Testis (tissue), 3 donors: ENCODE measurements around the gene LPCAT3. TPM values are rescaled to one million over a fixed set of nuclear protein-coding genes. Genes with fewer than 3 reads are reported as not detected.
"Not testable (repeated sequence)": the region's sequence is repeated elsewhere in the genome, so short reads cannot be mapped to it uniquely, and the experiment has no call there.

Experiments used
- DNase-seq: peaks from one replicate; pipeline ENCODE4 v3.0.0-alpha.2; 2019
- H3K27ac ChIP-seq, 2 donors: fragments of 200-600 bp; sonication (generic); one replicate each; pipeline ENCODE4 v1.5.1; 2019
- H3K27me3 ChIP-seq: fragments of 200-600 bp; sonication (generic); one replicate; pipeline ENCODE4 v1.5.1; 2019
- H3K36me3 ChIP-seq: fragments of 200-600 bp; sonication (generic); one replicate; pipeline ENCODE4 v1.5.1; 2017; ENCODE audit warnings: low read depth; ENCODE audit errors: missing control alignments
- H3K4me1 ChIP-seq: fragments of 200-600 bp; sonication (generic); one replicate; pipeline ENCODE4 v1.5.1; 2019
- H3K4me3 ChIP-seq, 2 donors: fragments of 200-600 bp; sonication (generic); one replicate each; pipeline ENCODE4 v1.5.1; 2017 to 2019
- H3K9me3 ChIP-seq: fragments of 200-600 bp; sonication (generic); one replicate; pipeline ENCODE4 v1.5.1; 2017
- CTCF ChIP-seq, 3 experiments: fragments of 450-650 bp in 2 of 3; fragments of 200-600 bp in 1 of 3; sonication (generic) in 1 of 3; IDR thresholded peaks; one replicate each; pipeline ENCODE4 v1.5.1; 2016 to 2019; ENCODE audit warnings: antibody characterized with exemption in 3 of 3, mild to moderate bottlenecking in 2 of 3, moderate library complexity in 1 of 3
- POLR2A ChIP-seq: fragments of 450-650 bp; IDR thresholded peaks from one replicate; pipeline ENCODE4 v1.6.1; 2017; ENCODE audit warnings: antibody characterized with exemption, mild to moderate bottlenecking, moderate library complexity
- WGBS, 2 donors: methylation state at CpG; one replicate each; pipeline ENCODE4 v1.1.5; 2018; 5-methylcytosine and 5-hydroxymethylcytosine counted together
- intact Hi-C: fragments of 100-400 bp; cut with DNase I; formaldehyde crosslinking; loops from one replicate; pipeline ENCODE4 v1.15.1; 2023; ENCODE audit warnings: low total_unique reads
- polyA plus RNA-seq: library from polyadenylated mRNA; stranded (reverse); fragments of 350-450 nt; fragmentation: Illumina TruSeq; extraction: RNeasy Lipid Tissue Mini Kit (QIAGEN cat#74804); gene quantifications from one replicate; pipeline ENCODE4 v1.2.3, GENCODE V29; 2014; ENCODE audit warnings: low read depth, low replicate concordance; ENCODE audit not compliant: insufficient read depth
- total RNA-seq, 2 donors: library from RNA; depleted of rRNA; stranded (reverse); fragments of >200 nt; gene quantifications; one replicate each; pipeline ENCODE4 v1.2.3, GENCODE V29; 2016

The LPCAT3 gene
- total and polyA plus RNA-seq, 3 donors from 2014 or later: 26.0 to 33.2 (median 30.2) TPM

- H3K27me3 ChIP-seq: no peaks in the 10 kb centered on the region
- peak overlapping the region; percentile 18 to 83 for H3K27ac ChIP-seq
- no peak for DNase-seq
- no peak for TF ChIP-seq POLR2A
- TF ChIP-seq CTCF (IDR thresholded peaks at IDR 0.05): no peak
- peaks cover 11% of the 10 kb centered on the region for H3K4me1 ChIP-seq
- intact Hi-C loops: loop anchor here (5.0 kb wide), 1 partner anchor 48 kb away; the partner anchor contains the start of gene C1RL
- WGBS, 2 donors: 90 to 91% methylated on average over 4 of the region's 4 CpGs
- no peak overlapping the region for H3K4me3 ChIP-seq
- H3K36me3 ChIP-seq: no peaks in the 10 kb centered on the region
- no peaks in the 10 kb centered on the region for H3K9me3 ChIP-seq
These were observed 41.5 kb upstream of the LPCAT3 start for GRCh38 chr12:7059780-7060179.

GRCh38 chr12:7058850-7059395 is 40.6 kb upstream of the LPCAT3 start:
- 88 to 93% methylated on average over 9 of the region's 9 CpGs for WGBS, 2 donors
- Histone ChIP-seq H3K4me3 (no peak overlapping the region), H3K36me3 (no peaks in the 10 kb centered on the region), H3K27me3 (no peaks in the 10 kb centered on the region), H3K4me1 (peaks cover 11% of the 10 kb centered on the region), H3K27ac (no peak overlapping the region), H3K9me3 (no peaks in the 10 kb centered on the region)
- DNase-seq: no peak
- intact Hi-C loops: no loop called here
- TF ChIP-seq POLR2A (no peak), CTCF (IDR thresholded peaks at IDR 0.05) (no peak)

- no peak overlapping the region for H3K4me3 ChIP-seq
- no peaks in the 10 kb centered on the region for H3K27me3 ChIP-seq
- intact Hi-C loops: no loop called here
- DNase-seq: no peak
- H3K9me3 ChIP-seq: no peaks in the 10 kb centered on the region
- TF ChIP-seq POLR2A (no peak), CTCF (IDR thresholded peaks at IDR 0.05) (no peak)
- H3K4me1 ChIP-seq: peaks cover 11% of the 10 kb centered on the region
- no peaks in the 10 kb centered on the region for H3K36me3 ChIP-seq
- WGBS, 2 donors: 81 to 83% methylated on average over 3 of the region's 3 CpGs
- no peak overlapping the region for H3K27ac ChIP-seq
These were observed 40.0 kb upstream of the LPCAT3 start for GRCh38 chr12:7058163-7058845.

GRCh38 chr12:7055736-7056135 is 37.5 kb upstream of the LPCAT3 start:
- H3K27me3 ChIP-seq, DNase-seq, H3K9me3 ChIP-seq, H3K36me3 ChIP-seq, intact Hi-C loops, H3K27ac ChIP-seq, H3K4me1 ChIP-seq, H3K4me3 ChIP-seq: not testable (repeated sequence)
- WGBS, 2 donors: 81 to 91% methylated on average over 2 of the region's 2 CpGs

GRCh38 chr12:7054925-7055324 is 36.6 kb upstream of the LPCAT3 start:
- H3K4me1 ChIP-seq: peaks cover 3% of the 10 kb centered on the region
- intact Hi-C loops: no loop called here
- no peaks in the 10 kb centered on the region for H3K9me3 ChIP-seq
- H3K36me3 ChIP-seq: no peaks in the 10 kb centered on the region
- no peak overlapping the region for H3K27ac ChIP-seq
- DNase-seq: no peak
- H3K27me3 ChIP-seq: no peaks in the 10 kb centered on the region
- 91 to 99% methylated on average over 4 of the region's 4 CpGs for WGBS, 2 donors
- H3K4me3 ChIP-seq: no peak overlapping the region
- TF ChIP-seq POLR2A (no peak), CTCF (IDR thresholded peaks at IDR 0.05) (no peak)

GRCh38 chr12:7049973-7050372 is 31.7 kb upstream of the LPCAT3 start:
- H3K9me3 ChIP-seq, H3K4me3 ChIP-seq, H3K27ac ChIP-seq, H3K4me1 ChIP-seq, H3K36me3 ChIP-seq, DNase-seq, intact Hi-C loops, H3K27me3 ChIP-seq: not testable (repeated sequence)
- WGBS, 2 donors: 94 to 95% methylated on average over 3 of the region's 3 CpGs

- H3K27ac ChIP-seq, H3K4me1 ChIP-seq, DNase-seq, H3K27me3 ChIP-seq, H3K9me3 ChIP-seq, H3K4me3 ChIP-seq, intact Hi-C loops, H3K36me3 ChIP-seq: not testable (repeated sequence)
- WGBS, 2 donors: 92 to 93% methylated on average over 10 of the region's 10 CpGs
These were observed 31.2 kb upstream of the LPCAT3 start for GRCh38 chr12:7049445-7049951.
